ENCODE measurements around the gene ITPK1. TPM values are rescaled to one million over a fixed set of nuclear protein-coding genes. Genes with fewer than 3 reads are reported as not detected.

ITPK1 gene
- total RNA-seq, 2 donors from 2014 or later = 77.1 to 118 TPM

DNA sequence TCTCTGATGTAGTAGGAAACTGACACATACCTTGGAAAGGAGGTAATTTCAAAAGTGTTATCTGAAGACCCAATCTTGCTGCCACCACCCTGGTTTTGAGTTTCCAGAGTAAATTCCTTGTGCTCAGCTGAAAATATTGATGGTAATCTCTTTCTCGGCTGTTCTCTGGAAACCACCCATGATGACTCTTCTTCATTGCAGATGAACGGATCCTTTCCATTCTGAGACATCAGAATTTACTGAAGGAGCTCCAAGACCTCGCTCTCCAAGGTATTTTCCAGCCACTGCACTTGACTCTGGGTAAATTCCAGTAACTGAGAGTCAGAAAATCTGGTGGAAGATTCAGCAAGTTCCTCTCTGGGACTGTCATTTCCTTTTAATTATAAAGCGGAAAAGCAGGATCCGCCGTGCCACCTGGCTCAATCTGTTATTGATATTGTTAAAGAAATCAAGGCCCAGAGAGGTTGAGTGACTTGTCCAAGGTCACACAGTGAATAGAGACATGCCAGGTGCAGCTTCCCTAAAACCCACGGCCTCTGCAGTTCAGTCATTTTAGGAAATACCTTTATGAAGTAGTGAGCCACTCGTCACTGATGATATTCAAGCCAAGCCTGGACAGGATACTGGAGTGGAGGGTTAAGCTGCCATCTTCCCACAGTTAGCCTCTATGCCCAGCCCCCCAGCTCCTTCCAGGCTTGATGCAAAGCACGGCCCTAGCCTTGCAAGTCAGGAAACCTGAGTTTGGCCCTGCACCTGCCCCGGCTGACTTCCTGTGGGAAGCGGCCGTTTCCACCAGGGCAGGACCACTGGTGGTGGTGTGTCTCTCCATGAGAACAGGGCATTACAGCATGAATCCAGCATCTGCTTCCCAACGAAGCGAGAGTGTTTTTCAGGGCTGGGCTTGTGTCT, 188.1 kb downstream of the ITPK1 start:
- Histone ChIP-seq H3K9me3 (no peaks in the 10 kb centered on the region), H3K4me1 (replicated peaks) (no peaks in the 10 kb centered on the region), H3K27me3 (replicated peaks; ENCODE audit: insufficient read depth) (peaks cover 4% of the 10 kb centered on the region), H3K36me3 (no peaks in the 10 kb centered on the region), H3K27ac (no peak overlapping the region), H3K4me3 (no peak overlapping the region)
- intact Hi-C loops (cut with DNase I) = no loop called here
- WGBS = 56% methylated on average over 14 of the region's 14 CpGs
- TF ChIP-seq POLR2AphosphoS5 (IDR thresholded peaks at IDR 0.05) (no peak), CTCF (IDR thresholded peaks at IDR 0.05) (no peak), POLR2A (IDR thresholded peaks at IDR 0.05) (no peak)
- no peak for DNase-seq (ENCODE audit: low spot score)

DNA sequence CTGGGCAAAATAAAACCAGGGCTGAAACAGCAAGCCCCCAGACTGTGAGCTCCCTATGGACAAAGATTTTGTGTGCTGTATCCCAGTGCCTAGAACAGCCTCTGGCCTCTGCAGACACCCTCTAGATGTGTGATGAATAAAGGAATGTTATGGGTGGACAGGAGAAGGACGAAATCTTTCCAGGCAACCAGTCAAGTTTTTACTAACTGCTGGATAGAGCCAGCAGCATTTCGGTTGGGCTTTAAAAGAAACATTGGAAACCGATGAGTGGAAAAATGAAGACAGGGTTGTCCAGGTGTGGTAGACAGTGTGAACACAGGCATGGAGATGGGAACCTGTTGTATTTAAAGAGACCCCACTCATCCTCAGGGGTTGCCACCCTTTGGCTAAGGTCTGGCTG, 188.8 kb downstream of the ITPK1 start:
- no peaks in the 10 kb centered on the region for H3K9me3 ChIP-seq
- no peaks in the 10 kb centered on the region for H3K4me1 ChIP-seq (replicated peaks)
- 31% methylated on average over 3 of the region's 3 CpGs for WGBS
- intact Hi-C loops (cut with DNase I) = no loop called here
- no peak overlapping the region for H3K27ac ChIP-seq
- H3K36me3 ChIP-seq = no peaks in the 10 kb centered on the region
- H3K27me3 ChIP-seq (replicated peaks; ENCODE audit: insufficient read depth) = peaks cover 4% of the 10 kb centered on the region
- H3K4me3 ChIP-seq = no peak overlapping the region
- no peak for TF ChIP-seq CTCF (IDR thresholded peaks at IDR 0.05)
- TF ChIP-seq POLR2A (IDR thresholded peaks at IDR 0.05) = no peak
- no peak for TF ChIP-seq POLR2AphosphoS5 (IDR thresholded peaks at IDR 0.05)
- DNase-seq (ENCODE audit: low spot score) = no peak

- H3K9me3 ChIP-seq = no peaks in the 10 kb centered on the region
- H3K36me3 ChIP-seq = no peaks in the 10 kb centered on the region
- H3K4me3 ChIP-seq = no peak overlapping the region
- peaks cover 4% of the 10 kb centered on the region for H3K27me3 ChIP-seq (replicated peaks; ENCODE audit: insufficient read depth)
- H3K27ac ChIP-seq = no peak overlapping the region
- intact Hi-C loops (cut with DNase I) = no loop called here
- WGBS = 55% methylated on average over 5 of the region's 5 CpGs
- no peaks in the 10 kb centered on the region for H3K4me1 ChIP-seq (replicated peaks)
- no peak for TF ChIP-seq POLR2A (IDR thresholded peaks at IDR 0.05)
- no peak for DNase-seq (ENCODE audit: low spot score)
These were observed 189.4 kb downstream of the ITPK1 start for GRCh38 chr14:92926180-92926845.

GRCh38 chr14:92925446-92925845, 190.3 kb downstream of the ITPK1 start:
- Histone ChIP-seq H3K36me3 (no peaks in the 10 kb centered on the region), H3K27ac (no peak overlapping the region), H3K4me3 (no peak overlapping the region), H3K9me3 (no peaks in the 10 kb centered on the region), H3K4me1 (replicated peaks) (no peaks in the 10 kb centered on the region), H3K27me3 (replicated peaks; ENCODE audit: insufficient read depth) (peaks cover 4% of the 10 kb centered on the region)
- 73% methylated on average over 6 of the region's 6 CpGs for WGBS
- no peak for DNase-seq (ENCODE audit: low spot score)
- intact Hi-C loops (cut with DNase I) = no loop called here
- TF ChIP-seq CTCF (IDR thresholded peaks at IDR 0.05) (no peak), POLR2A (IDR thresholded peaks at IDR 0.05) (no peak), POLR2AphosphoS5 (IDR thresholded peaks at IDR 0.05) (no peak)

- WGBS = 39% methylated on average over 5 of the region's 5 CpGs
- TF ChIP-seq CTCF (IDR thresholded peaks at IDR 0.05) (no peak), POLR2A (IDR thresholded peaks at IDR 0.05) (no peak), POLR2AphosphoS5 (IDR thresholded peaks at IDR 0.05) (no peak)
- no peak for DNase-seq (ENCODE audit: low spot score)
- H3K9me3 ChIP-seq = no peaks in the 10 kb centered on the region
- no peaks in the 10 kb centered on the region for H3K4me1 ChIP-seq (replicated peaks)
- no peaks in the 10 kb centered on the region for H3K36me3 ChIP-seq
- H3K27me3 ChIP-seq (replicated peaks; ENCODE audit: insufficient read depth) = peaks cover 4% of the 10 kb centered on the region
- H3K27ac ChIP-seq = no peak overlapping the region
- intact Hi-C loops (cut with DNase I) = no loop called here
- H3K4me3 ChIP-seq = no peak overlapping the region
These were observed 191.5 kb downstream of the ITPK1 start for GRCh38 chr14:92924247-92924646.

Measured in prostate gland (tissue), 2 donors.